ENCODE results near the gene NRP1.

DNA sequence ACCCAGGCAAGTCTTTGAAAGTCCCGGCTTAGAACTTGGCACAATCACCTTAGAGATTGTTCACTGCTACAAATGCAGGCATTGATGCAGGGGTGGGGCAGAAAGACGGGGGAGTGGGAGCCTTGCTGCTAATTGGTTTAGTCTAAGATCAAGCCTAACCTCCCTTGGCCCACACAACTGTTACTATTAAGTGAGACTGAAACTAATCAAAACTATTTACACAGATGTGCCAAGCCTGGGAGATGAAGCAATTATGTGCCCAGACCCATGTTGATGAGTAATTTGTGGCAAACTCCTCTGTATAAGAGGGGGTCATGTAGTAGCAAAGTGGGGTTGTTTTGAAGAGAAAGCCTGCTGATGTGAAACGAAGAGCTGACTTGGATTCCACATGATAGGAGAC is 198.2 kb downstream of the NRP1 start:
- no peak for TF ChIP-seq EZH2 (IDR thresholded peaks at IDR 0.05; ENCODE audit: borderline replicate concordance, low read depth, low read length, poor library complexity, severe bottlenecking)
- TF ChIP-seq, protein P1, sequence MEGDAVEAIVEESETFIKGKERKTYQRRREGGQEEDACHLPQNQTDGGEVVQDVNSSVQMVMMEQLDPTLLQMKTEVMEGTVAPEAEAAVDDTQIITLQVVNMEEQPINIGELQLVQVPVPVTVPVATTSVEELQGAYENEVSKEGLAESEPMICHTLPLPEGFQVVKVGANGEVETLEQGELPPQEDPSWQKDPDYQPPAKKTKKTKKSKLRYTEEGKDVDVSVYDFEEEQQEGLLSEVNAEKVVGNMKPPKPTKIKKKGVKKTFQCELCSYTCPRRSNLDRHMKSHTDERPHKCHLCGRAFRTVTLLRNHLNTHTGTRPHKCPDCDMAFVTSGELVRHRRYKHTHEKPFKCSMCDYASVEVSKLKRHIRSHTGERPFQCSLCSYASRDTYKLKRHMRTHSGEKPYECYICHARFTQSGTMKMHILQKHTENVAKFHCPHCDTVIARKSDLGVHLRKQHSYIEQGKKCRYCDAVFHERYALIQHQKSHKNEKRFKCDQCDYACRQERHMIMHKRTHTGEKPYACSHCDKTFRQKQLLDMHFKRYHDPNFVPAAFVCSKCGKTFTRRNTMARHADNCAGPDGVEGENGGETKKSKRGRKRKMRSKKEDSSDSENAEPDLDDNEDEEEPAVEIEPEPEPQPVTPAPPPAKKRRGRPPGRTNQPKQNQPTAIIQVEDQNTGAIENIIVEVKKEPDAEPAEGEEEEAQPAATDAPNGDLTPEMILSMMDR (conservative IDR thresholded peaks at IDR 0.05; ENCODE audit: low read depth, low read length) = no peak
